ENCODE results near the gene STXBP5L. TPM values are rescaled to one million over a fixed set of nuclear protein-coding genes. Genes with fewer than 3 reads are reported as not detected.

Gene STXBP5L
- total and polyA plus RNA-seq, 4 donors = not detected

- peaks cover 0 to 2% (median 0%) of the 10 kb centered on the region in 4 donors for H3K27me3 ChIP-seq (ENCODE audit: control insufficient read depth in 4 of 4, insufficient read depth in 4 of 4, low read length in 3 of 4)
- 61% methylated on average over 7 of the region's 7 CpGs for WGBS
- H3K9me3 ChIP-seq (ENCODE audit: control insufficient read depth in 4 of 4, low read length in 3 of 4) = peaks cover 0 to 2% (median 0%) of the 10 kb centered on the region in 4 donors
- TF ChIP-seq TAF1 (conservative IDR thresholded peaks at IDR 0.05) (no peak), HNF4A (conservative IDR thresholded peaks at IDR 0.05) (no peak), GABPA (IDR thresholded peaks at IDR 0.05 in 1 of 2, conservative IDR thresholded peaks at IDR 0.05 in 1 of 2) (no peak), SP1 (IDR thresholded peaks at IDR 0.05) (no peak), NR2F2 (IDR thresholded peaks at IDR 0.05) (no peak), HNF4G (IDR thresholded peaks at IDR 0.05) (no peak), FOXA1 (IDR thresholded peaks at IDR 0.05) (no peak), ZBTB33 (IDR thresholded peaks at IDR 0.05) (no peak), RAD21 (IDR thresholded peaks at IDR 0.05) (no peak), FOXA2 (IDR thresholded peaks at IDR 0.05) (no peak), RXRA (IDR thresholded peaks at IDR 0.05) (no peak), CTCF (IDR thresholded peaks at IDR 0.05; ENCODE audit: low read depth, low read length, missing input control) (no peak), YY1 (IDR thresholded peaks at IDR 0.05) (no peak), EGR1 (IDR thresholded peaks at IDR 0.05; ENCODE audit: low read depth in 2 of 2) (no peak), MAX (IDR thresholded peaks at IDR 0.05) (no peak), JUND (IDR thresholded peaks at IDR 0.05) (no peak)
- no peaks in the 10 kb centered on the region for H3K4me1 ChIP-seq (ENCODE audit: control insufficient read depth in 4 of 4, insufficient read depth in 4 of 4, low read length in 3 of 4)
- DNase-seq (ENCODE audit: low spot score) = no peak
- H3K9ac ChIP-seq (ENCODE audit: low read depth in 1 of 2, low read length in 2 of 2) = no peak overlapping the region
- H3K36me3 ChIP-seq (ENCODE audit: control insufficient read depth in 4 of 4, insufficient read depth in 3 of 4, low read depth in 1 of 4, low read length in 3 of 4) = no peaks in the 10 kb centered on the region
- H3K4me3 ChIP-seq (ENCODE audit: low read depth in 1 of 3, low read length in 3 of 3) = no peak overlapping the region
- H3K27ac ChIP-seq (ENCODE audit: low read depth in 1 of 2, low read length in 2 of 2) = no peak overlapping the region
Observed at GRCh38 chr3:121165397-121165837, 257.4 kb downstream of the STXBP5L start.

DNA sequence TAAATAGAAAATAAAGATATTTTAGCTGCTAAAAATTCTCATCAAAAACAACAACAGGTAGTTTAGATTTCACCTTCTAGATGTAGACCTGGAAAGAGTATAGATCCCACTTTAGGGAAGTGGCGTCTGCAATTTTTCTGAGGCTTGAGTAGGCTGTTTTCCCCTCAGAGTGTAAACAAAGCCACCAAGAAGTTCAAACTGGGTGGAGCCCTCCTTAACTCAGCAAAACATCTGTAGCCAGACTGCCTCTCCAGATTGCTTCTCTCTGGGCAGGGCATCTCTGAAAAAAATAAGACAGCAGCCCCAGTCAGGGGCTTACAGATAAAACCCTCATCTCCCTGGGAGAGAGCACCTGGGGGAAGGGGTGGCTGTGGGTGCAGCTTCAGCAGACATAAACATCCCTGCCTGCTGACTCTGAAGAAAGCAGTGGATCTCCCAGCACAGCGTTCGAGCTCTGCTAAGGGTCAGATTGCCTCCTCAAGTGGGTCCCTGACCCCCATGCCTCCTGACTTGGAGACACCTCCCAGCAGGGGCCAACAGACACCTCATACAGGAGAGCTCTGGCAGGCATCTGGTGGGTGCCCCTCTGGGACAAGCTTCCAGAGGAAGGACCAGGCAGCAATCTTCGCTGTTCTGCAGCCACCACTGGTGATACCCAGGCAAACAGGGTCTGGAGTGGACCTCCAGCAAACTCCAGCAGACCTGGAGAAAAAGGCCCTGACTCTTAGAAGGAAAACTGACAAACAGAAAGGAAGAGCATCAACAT is 259.6 kb downstream of the STXBP5L start:
- Histone ChIP-seq H3K27ac (ENCODE audit: low read depth in 1 of 2, low read length in 2 of 2) (no peak overlapping the region), H3K9ac (ENCODE audit: low read depth in 1 of 2, low read length in 2 of 2) (no peak overlapping the region), H3K36me3 (ENCODE audit: control insufficient read depth in 4 of 4, insufficient read depth in 3 of 4, low read depth in 1 of 4, low read length in 3 of 4) (no peaks in the 10 kb centered on the region), H3K4me1 (ENCODE audit: control insufficient read depth in 4 of 4, insufficient read depth in 4 of 4, low read length in 3 of 4) (no peaks in the 10 kb centered on the region), H3K27me3 (ENCODE audit: control insufficient read depth in 4 of 4, insufficient read depth in 4 of 4, low read length in 3 of 4) (peaks cover 0 to 2% (median 0%) of the 10 kb centered on the region in 4 donors), H3K9me3 (ENCODE audit: control insufficient read depth in 4 of 4, low read length in 3 of 4) (peaks cover 0 to 2% (median 0%) of the 10 kb centered on the region in 4 donors), H3K4me3 (ENCODE audit: low read depth in 1 of 3, low read length in 3 of 3) (no peak overlapping the region)
- 52% methylated on average over 4 of the region's 4 CpGs for WGBS
- DNase-seq (ENCODE audit: low spot score) = no peak
- TF ChIP-seq RXRA (IDR thresholded peaks at IDR 0.05) (no peak), CTCF (IDR thresholded peaks at IDR 0.05; ENCODE audit: low read depth, low read length, missing input control) (no peak), EGR1 (IDR thresholded peaks at IDR 0.05; ENCODE audit: low read depth in 2 of 2) (no peak), FOXA1 (IDR thresholded peaks at IDR 0.05) (no peak), RAD21 (IDR thresholded peaks at IDR 0.05) (no peak)

All from liver (tissue), 9 donors.